GM21367 (cell line): ENCODE data around the gene INKA2.

Source experiments
- ATAC-seq: cut with Tn5 transposase; IDR thresholded peaks from one replicate; pipeline ENCODE4 v1.9.1; 2021; ENCODE audit not compliant: unreplicated experiment

INKA2 gene

DNA sequence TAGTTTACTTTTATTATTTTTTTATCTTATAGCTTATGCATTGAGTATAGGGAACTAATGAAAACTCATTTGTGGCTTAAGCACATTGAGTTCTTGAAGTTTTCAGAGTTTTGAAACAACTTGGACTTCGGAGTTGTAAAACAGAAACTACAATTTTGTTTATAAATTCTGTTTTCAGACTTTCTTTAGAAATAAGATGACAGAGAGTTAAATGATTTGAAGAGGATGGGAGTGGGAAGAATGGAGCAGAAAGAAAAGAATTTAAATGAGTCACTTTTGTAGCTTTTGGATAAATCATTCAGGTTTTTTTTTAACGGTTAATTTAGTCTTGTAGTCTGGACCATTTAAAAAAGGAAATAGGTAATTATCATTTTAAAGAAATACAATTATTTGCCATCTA is 32.3 kb downstream of the INKA2 start:
- no peak for ATAC-seq

- no peak for ATAC-seq
Observed at GRCh38 chr1:111705841-111706240, 33.4 kb downstream of the INKA2 start.

GRCh38 chr1:111704776-111705175 is 34.4 kb downstream of the INKA2 start:
- no peak for ATAC-seq

- no peak for ATAC-seq
Observed at GRCh38 chr1:111704240-111704639, 35.0 kb downstream of the INKA2 start.

DNA sequence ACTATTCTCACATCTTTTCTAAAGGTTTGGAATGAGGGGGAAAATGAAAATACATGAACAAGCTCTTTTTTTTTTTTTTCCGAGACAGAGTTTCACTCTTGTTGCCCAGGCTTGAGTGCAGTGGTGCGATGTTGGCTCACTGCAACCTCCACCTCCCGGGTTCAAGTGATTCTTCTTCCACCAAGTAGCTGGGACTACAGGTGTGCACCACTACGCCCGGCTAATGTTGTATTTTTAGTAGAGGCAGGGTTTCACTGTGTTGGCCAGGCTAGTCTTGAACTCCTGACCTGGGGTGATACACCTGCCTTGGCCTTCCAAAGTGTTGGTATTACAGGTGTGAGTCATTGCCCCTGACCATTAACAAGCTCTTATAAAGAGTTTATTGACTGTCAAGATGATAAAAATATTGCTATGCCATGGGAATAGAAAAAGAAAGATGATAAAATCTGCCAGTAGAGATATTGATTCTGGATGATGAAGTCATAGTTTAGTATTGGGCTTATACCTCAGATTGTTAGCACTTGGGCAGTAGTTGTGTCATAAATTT is 36.6 kb downstream of the INKA2 start:
- no peak for ATAC-seq

GRCh38 chr1:111699268-111699667 is 39.9 kb downstream of the INKA2 start:
- ATAC-seq: no peak

DNA sequence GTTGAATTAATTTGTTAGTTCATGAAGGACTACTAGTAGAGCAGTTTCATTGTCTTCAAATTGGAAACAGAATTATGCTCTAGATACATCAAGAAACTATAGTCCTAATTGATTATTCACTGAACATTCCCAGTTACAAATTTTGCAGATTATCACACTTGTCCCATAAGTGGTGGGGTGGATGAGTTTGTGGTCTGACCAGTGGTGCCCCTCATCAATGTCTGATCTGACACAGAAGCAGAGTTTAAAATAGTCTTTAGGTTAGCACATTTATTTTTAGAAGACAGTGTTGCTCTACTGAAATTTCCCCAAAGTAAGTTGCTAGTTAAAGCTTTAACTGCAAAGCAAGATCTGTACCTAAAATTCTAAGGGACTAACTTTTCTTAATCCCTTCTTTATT is 42.9 kb downstream of the INKA2 start:
- ATAC-seq: no peak

DNA sequence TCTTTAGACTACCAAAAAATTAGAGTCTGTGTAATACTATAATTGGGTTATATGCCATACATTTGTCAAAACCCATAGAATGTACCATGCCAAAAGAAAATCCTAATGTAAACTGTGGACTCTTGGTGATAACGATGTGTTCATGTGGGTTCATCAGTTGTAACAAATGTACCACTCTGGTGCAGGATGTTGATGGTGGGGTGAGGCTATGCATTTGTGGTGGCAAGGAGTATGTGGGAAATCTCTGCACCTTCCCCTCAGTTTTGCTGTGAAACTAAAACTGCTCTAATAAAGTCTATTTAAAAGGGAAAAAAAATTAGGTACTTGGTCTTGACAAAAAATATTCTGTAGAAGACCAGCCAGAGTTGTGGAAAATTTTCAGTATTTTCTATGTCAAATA is 43.4 kb downstream of the INKA2 start:
- ATAC-seq: no peak

- ATAC-seq: no peak
Observed at GRCh38 chr1:111691886-111692285, 47.3 kb downstream of the INKA2 start.

GRCh38 chr1:111690306-111690617 is 48.9 kb downstream of the INKA2 start:
- no peak for ATAC-seq
